LHCN-M2 (cell line): ENCODE data around the gene DNAJA4. TPM values are rescaled to one million over a fixed set of nuclear protein-coding genes. Genes with fewer than 3 reads are reported as not detected.

Experiments used
- total RNA-seq: library from RNA; depleted of rRNA; stranded (reverse); fragments of >200 nt; gene quantifications from 2 replicates; pipeline ENCODE4 v1.2.3, GENCODE V29; 2014; rRNA removed

DNAJA4 gene
- total RNA-seq, 1 experiment from 2014 or later: not detected

Other genes with a start within 250 kb of the DNAJA4 start
- 26.9 and 30.6 TPM in 2 replicates for gene TBC1D2B, start 186.9 kb upstream of the DNAJA4 start, total RNA-seq
- not detected in 2 replicates for gene SH2D7, start 172.0 kb upstream of the DNAJA4 start, total RNA-seq
- gene CIB2, start 133.1 kb upstream of the DNAJA4 start, total RNA-seq: 1.4 and 1.8 TPM in 2 replicates
- 51.2 and 87.1 TPM in 2 replicates for gene IDH3A, start 115.2 kb upstream of the DNAJA4 start, total RNA-seq
- gene ACSBG1, start 30.0 kb upstream of the DNAJA4 start, total RNA-seq: under 0.01 TPM in 2 replicates
- 61.4 and 71.0 TPM in 2 replicates for gene SKIC8, start 35.0 kb downstream of the DNAJA4 start, total RNA-seq
- not detected in 2 replicates for gene CRABP1, start 75.8 kb downstream of the DNAJA4 start, total RNA-seq
- 11.7 and 16.4 TPM in 2 replicates for gene IREB2, start 173.7 kb downstream of the DNAJA4 start, total RNA-seq
- gene HYKK, start 243.0 kb downstream of the DNAJA4 start, total RNA-seq: 2.2 and 2.6 TPM in 2 replicates